ENCODE data around the gene ZNF30. TPM values are rescaled to one million over a fixed set of nuclear protein-coding genes. Genes with fewer than 3 reads are reported as not detected.
"Not testable (repeated sequence)": the region's sequence is repeated elsewhere in the genome, so short reads cannot be mapped to it uniquely, and the experiment has no call there.

ZNF30 gene
- polyA plus RNA-seq, 3 donors, result 0.13 to 1.7 (median 0.29) TPM

GRCh38 chr19:34918190-34918589, 8.5 kb upstream of the ZNF30 start:
- no CpG with 5 or more reads among the region's 2 CpGs for WGBS (ENCODE audit: insufficient coverage)
- Histone ChIP-seq H3K27ac (ENCODE audit: low read depth in 1 of 2, low read length in 2 of 2) (no peak overlapping the region), H3K36me3 (replicated peaks in 1 of 2; ENCODE audit: control insufficient read depth in 1 of 2, insufficient read depth in 2 of 2, low read length in 2 of 2) (no peaks in the 10 kb centered on the region), H3K9ac (ENCODE audit: insufficient read depth, low read length, poor library complexity, severe bottlenecking) (no peak overlapping the region), H2AFZ (ENCODE audit: insufficient read depth, low read depth, low read length, poor library complexity, severe bottlenecking) (no peak overlapping the region), H3K27me3 (ENCODE audit: control insufficient read depth in 2 of 2, insufficient read depth in 2 of 2, low read length in 2 of 2) (no peaks in the 10 kb centered on the region), H3K79me2 (ENCODE audit: insufficient read depth, low read length) (no peaks in the 10 kb centered on the region), H3K4me3 (replicated peaks in 1 of 3; ENCODE audit: low read depth in 2 of 3, low read length in 3 of 3) (no peak overlapping the region), H4K20me1 (ENCODE audit: insufficient read depth, low read length) (no peaks in the 10 kb centered on the region), H3K4me1 (ENCODE audit: control insufficient read depth in 1 of 2, insufficient read depth in 2 of 2, low read length in 2 of 2) (no peaks in the 10 kb centered on the region), H3K9me3 (replicated peaks in 1 of 2; ENCODE audit: control insufficient read depth in 1 of 2, insufficient read depth in 1 of 2, low read length in 2 of 2) (peaks cover 42 to 48% of the 10 kb centered on the region in 2 donors), H3K4me2 (replicated peaks; ENCODE audit: extremely low read depth, low read length, poor library complexity, severe bottlenecking) (no peak overlapping the region)
- Mint-ChIP-seq H3K36me3 (no peaks in the 10 kb centered on the region), H3K4me3 (no peak overlapping the region), H3K9me3 (peaks cover 34 to 77% (median 58%) of the 10 kb centered on the region in 7 donors), H3K27ac (no peak overlapping the region), H3K27me3 (ENCODE audit: low read depth in 3 of 3) (no peaks in the 10 kb centered on the region), H3K4me1 (peaks cover 7% of the 10 kb centered on the region)
- TF ChIP-seq CTCF (IDR thresholded peaks at IDR 0.05), result no peak
- DNase-seq, result no peak
- intact Hi-C loops (cut with micrococcal nuclease), result no loop called here

GRCh38 chr19:34920090-34920786, 6.5 kb upstream of the ZNF30 start:
- H2AFZ ChIP-seq (ENCODE audit: insufficient read depth, low read depth, low read length, poor library complexity, severe bottlenecking); H3K36me3 ChIP-seq (replicated peaks in 1 of 2; ENCODE audit: control insufficient read depth in 1 of 2, insufficient read depth in 2 of 2, low read length in 2 of 2); H3K27me3 ChIP-seq (ENCODE audit: control insufficient read depth in 2 of 2, insufficient read depth in 2 of 2, low read length in 2 of 2); H3K4me3 Mint-ChIP-seq; H4K20me1 ChIP-seq (ENCODE audit: insufficient read depth, low read length); intact Hi-C loops (cut with micrococcal nuclease); H3K27ac ChIP-seq (ENCODE audit: low read depth in 1 of 2, low read length in 2 of 2); H3K27ac Mint-ChIP-seq; H3K4me3 ChIP-seq (replicated peaks in 1 of 3; ENCODE audit: low read depth in 2 of 3, low read length in 3 of 3); H3K4me1 Mint-ChIP-seq; H3K36me3 Mint-ChIP-seq; H3K79me2 ChIP-seq (ENCODE audit: insufficient read depth, low read length); H3K4me1 ChIP-seq (ENCODE audit: control insufficient read depth in 1 of 2, insufficient read depth in 2 of 2, low read length in 2 of 2); H3K27me3 Mint-ChIP-seq (ENCODE audit: low read depth in 3 of 3); H3K4me2 ChIP-seq (replicated peaks; ENCODE audit: extremely low read depth, low read length, poor library complexity, severe bottlenecking); H3K9ac ChIP-seq (ENCODE audit: insufficient read depth, low read length, poor library complexity, severe bottlenecking); DNase-seq: not testable (repeated sequence)
- H3K9me3 Mint-ChIP-seq, result peaks cover 33 to 81% (median 60%) of the 10 kb centered on the region in 7 donors
- 40% methylated on average over 1 of the region's 8 CpGs for WGBS (ENCODE audit: insufficient coverage)
- peaks cover 40 to 45% of the 10 kb centered on the region in 2 donors for H3K9me3 ChIP-seq (replicated peaks in 1 of 2; ENCODE audit: control insufficient read depth in 1 of 2, insufficient read depth in 1 of 2, low read length in 2 of 2)

Measured in CD14-positive monocyte (primary cell).